HG03469 (cell line): Measurements from ENCODE around the gene SLC9A2.

Experiments
- ATAC-seq: cut with Tn5 transposase; IDR thresholded peaks from one replicate; pipeline ENCODE4 v1.9.1; 2021; ENCODE audit warnings: mild to moderate bottlenecking, moderate library complexity, moderate number of reproducible peaks; ENCODE audit not compliant: unreplicated experiment

SLC9A2 gene

GRCh38 chr2:102668171-102668570 is 48.8 kb downstream of the SLC9A2 start:
- no peak for ATAC-seq

- no peak for ATAC-seq
Observed at GRCh38 chr2:102669401-102669800, 50.0 kb downstream of the SLC9A2 start.

- no peak for ATAC-seq
Observed at GRCh38 chr2:102672107-102672776, 52.9 kb downstream of the SLC9A2 start.

- no peak for ATAC-seq
Observed at GRCh38 chr2:102674370-102674769, 55.0 kb downstream of the SLC9A2 start.

GRCh38 chr2:102674836-102675235 is 55.5 kb downstream of the SLC9A2 start:
- ATAC-seq: no peak

GRCh38 chr2:102677244-102678215 is 58.2 kb downstream of the SLC9A2 start:
- no peak for ATAC-seq

GRCh38 chr2:102678442-102678841 is 59.1 kb downstream of the SLC9A2 start:
- no peak for ATAC-seq

GRCh38 chr2:102686479-102687439 is 67.4 kb downstream of the SLC9A2 start:
- ATAC-seq: peak; percentile 74

GRCh38 chr2:102690012-102690411 is 70.7 kb downstream of the SLC9A2 start:
- no peak for ATAC-seq

GRCh38 chr2:102696463-102696862 is 77.1 kb downstream of the SLC9A2 start:
- no peak for ATAC-seq

GRCh38 chr2:102698369-102699111 is 79.2 kb downstream of the SLC9A2 start:
- no peak for ATAC-seq

GRCh38 chr2:102703305-102703704 is 84.0 kb downstream of the SLC9A2 start:
- ATAC-seq: no peak

- no peak for ATAC-seq
Observed at GRCh38 chr2:102703748-102704147, 84.4 kb downstream of the SLC9A2 start.

GRCh38 chr2:102704531-102704930 is 85.2 kb downstream of the SLC9A2 start:
- no peak for ATAC-seq

GRCh38 chr2:102707796-102708695 is 88.7 kb downstream of the SLC9A2 start:
- ATAC-seq: no peak

GRCh38 chr2:102708847-102709559 is 89.7 kb downstream of the SLC9A2 start:
- no peak for ATAC-seq

- ATAC-seq: no peak
Observed at GRCh38 chr2:102717308-102718018, 98.1 kb downstream of the SLC9A2 start.
